Measurements from ENCODE around the gene ZNF516.

The ZNF516 gene

DNA sequence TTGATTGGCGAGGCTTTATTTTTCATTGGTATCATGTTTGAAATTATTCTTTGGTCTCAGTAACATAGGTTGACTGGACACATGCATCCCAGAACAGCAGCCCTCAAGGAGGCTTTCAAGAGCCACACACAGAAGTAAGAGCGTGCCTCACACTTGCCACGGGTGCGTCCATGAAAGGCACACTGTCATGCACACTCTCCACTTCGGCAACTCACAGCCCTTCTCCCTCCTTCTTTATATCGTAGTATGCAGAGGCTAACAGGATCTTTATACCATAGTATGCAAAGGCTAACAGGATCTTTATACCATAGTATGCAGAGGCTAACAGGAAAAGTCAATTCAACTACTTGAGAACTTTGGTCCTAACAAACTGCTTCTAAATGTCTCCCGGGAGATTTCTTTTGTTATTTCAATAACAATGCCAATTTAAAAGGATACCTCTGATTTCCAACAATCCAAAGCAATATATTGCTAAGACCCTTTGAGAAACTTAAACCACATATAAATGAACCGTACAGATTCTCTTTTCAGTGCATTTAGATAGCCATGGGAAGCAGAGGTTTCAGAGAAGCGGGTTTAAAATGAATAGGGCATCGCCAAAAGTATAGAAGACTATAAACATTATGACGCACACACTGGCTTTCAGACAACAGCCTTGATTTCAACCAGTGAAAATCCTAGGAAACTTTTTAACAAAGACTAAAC, 26.5 kb upstream of the ZNF516 start:
- Mint-ChIP-seq H3K36me3 (ENCODE audit: low read depth) (no peaks in the 10 kb centered on the region), H3K27me3 (peaks cover 48% of the 10 kb centered on the region)
- DNase-seq: no peak

DNA sequence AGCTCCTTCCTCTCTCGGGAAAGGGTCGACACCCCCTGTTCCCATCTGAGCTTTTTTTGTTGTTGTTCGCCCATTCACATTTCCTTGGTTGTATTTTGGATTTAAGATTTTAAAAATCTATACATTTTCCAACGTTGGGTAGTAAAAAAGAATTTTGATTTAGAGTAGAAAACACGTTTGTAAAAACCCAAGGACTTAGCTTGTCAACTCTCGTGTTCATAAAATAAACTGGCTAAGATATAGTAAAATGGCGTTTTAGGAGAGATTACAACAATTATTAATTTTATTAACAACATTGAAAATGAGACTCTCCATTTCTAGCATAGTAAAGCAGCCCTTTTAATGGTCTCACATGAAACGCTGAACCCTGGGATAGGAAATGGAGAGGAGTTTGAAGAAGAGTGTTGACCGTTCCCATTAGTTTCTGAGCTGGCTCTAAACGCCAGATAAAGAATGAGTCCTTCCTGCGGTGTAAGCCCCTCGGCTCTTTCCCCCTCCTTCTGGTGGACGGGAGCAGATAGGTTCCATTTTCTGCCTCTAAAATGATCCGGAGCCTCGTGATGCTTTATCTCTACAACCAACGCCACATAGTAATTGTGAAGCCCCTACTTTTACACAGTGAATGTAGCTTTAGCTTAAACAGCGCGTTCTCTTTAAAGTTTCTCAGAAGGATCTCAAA, 24.0 kb upstream of the ZNF516 start:
- DNase-seq: no peak
- peak overlapping the region; percentile 68 for H3K4me3 Mint-ChIP-seq

More for the DNA sequence above, 26.5 kb upstream of the ZNF516 start:
- peaks cover 21% of the 10 kb centered on the region for H3K4me1 Mint-ChIP-seq (ENCODE audit: low read depth)
- H3K27ac Mint-ChIP-seq: no peak overlapping the region
- H3K4me3 Mint-ChIP-seq: no peak overlapping the region
- H3K9me3 Mint-ChIP-seq: no peaks in the 10 kb centered on the region

DNA sequence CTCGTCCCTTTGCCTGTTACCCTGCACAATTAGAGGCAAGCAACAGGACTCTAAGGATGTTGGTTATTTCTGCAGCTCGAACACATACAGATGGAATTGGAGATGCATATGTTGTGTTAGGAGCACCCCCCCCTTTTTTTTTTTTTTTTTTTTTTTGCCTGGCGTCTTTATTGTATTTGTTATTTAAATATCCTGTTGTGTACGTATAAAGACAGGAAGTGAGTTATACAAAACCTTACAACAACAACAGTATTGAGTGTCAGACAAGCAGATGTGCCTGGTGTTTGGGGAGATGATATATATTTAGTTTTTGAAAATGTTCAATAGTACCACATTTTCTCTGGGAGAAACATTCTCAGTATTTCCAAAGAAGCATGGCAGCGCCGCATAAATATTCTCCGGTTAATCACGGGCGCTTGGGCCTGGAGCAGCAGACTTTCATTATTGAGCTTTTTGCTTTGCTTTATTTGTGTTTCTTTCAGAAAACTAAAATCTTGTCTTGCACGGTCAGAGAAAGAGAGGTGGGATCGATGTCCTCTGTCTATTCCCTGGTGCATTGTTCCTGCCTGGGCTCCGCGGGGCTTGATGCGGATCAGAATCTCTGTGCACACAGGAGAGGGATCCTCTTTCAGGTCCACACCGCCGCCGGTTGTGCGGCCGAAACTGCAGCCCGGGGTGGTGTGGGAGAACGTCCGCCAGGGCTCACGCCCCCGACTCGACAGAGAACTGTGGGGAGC, 23.2 kb upstream of the ZNF516 start:
- DNase-seq: no peak
- Mint-ChIP-seq H3K4me1 (ENCODE audit: low read depth) (peaks cover 15% of the 10 kb centered on the region), H3K4me3 (peak overlapping the region; percentile 68), H3K27me3 (peaks cover 38% of the 10 kb centered on the region), H3K9me3 (no peaks in the 10 kb centered on the region), H3K36me3 (ENCODE audit: low read depth) (no peaks in the 10 kb centered on the region), H3K27ac (no peak overlapping the region)

More for the DNA sequence above, 24.0 kb upstream of the ZNF516 start:
- Mint-ChIP-seq H3K27ac (no peak overlapping the region), H3K36me3 (ENCODE audit: low read depth) (no peaks in the 10 kb centered on the region), H3K27me3 (peaks cover 40% of the 10 kb centered on the region), H3K9me3 (no peaks in the 10 kb centered on the region), H3K4me1 (ENCODE audit: low read depth) (peaks cover 15% of the 10 kb centered on the region)

DNA sequence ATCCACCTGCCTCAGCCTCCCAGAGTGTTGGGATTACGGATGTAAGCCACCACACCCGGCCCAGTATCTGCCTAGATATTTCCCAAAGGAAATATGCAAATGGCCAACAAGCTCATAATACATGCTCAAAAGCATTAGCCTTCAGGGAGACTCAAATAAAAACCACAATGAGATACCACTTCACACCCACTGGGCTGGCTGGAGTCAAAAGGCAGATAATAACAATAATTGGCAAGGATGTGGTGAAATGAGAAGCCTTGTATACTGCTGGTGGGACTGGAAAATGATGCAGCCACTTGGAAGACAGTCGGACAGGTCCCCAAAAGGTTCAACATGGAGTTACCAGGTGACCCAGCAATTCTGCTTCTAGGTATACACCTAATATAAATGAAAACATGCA, 20.5 kb upstream of the ZNF516 start:
- Mint-ChIP-seq H3K9me3 (no peaks in the 10 kb centered on the region), H3K27ac (no peak overlapping the region), H3K27me3 (peaks cover 41% of the 10 kb centered on the region), H3K4me3 (no peak overlapping the region), H3K36me3 (ENCODE audit: low read depth) (no peaks in the 10 kb centered on the region), H3K4me1 (ENCODE audit: low read depth) (peaks cover 15% of the 10 kb centered on the region)
- no peak for DNase-seq

DNA sequence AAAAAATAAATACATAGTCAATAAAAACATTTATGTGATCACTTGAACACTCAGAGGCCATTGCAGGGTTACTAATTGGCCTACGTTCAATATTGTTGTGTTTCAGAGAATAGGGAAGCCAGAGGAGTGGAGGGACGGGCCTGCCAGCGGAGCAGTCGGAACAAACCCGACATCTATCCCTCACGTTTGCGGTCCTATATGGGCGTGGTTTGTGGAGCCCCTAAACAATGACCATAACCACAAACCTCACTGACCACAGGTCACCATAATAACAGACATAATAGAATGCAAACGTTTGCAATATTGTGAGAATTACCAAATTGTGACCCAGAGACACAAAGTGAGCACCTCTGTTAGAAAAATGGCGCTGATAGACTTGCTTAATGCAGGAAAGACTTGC, 19.5 kb upstream of the ZNF516 start:
- Mint-ChIP-seq H3K4me1 (ENCODE audit: low read depth) (peaks cover 15% of the 10 kb centered on the region), H3K36me3 (ENCODE audit: low read depth) (no peaks in the 10 kb centered on the region), H3K27ac (no peak overlapping the region), H3K27me3 (peaks cover 41% of the 10 kb centered on the region), H3K9me3 (no peaks in the 10 kb centered on the region), H3K4me3 (no peak overlapping the region)
- DNase-seq: no peak

DNA sequence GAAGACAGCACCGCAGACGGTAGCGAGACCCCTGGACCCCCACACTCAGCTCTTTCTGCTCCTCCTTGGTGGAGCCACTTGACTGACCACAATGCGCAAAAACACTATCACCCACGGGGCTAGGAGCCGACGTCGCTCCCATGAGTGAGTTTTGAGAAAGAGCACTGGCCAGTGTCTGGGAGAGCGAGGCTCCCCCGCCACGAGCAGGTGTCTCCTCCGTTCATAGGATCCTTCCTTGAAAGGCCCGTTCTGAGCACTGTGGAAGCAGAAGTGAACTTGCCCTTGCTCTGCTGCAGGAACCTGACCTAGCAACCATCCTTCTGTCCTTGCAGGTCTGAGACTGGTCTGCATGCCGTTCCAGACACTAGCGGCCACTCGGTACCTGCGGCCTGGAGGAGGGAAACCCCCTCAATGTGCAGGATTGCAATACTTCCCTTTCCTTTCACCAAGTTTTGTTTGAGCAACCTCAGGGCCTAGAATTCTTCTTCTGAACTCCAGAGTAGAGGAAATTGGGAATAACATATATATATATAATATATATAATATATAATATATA, 12.9 kb upstream of the ZNF516 start:
- DNase-seq: no peak
- peaks cover 3% of the 10 kb centered on the region for H3K27me3 Mint-ChIP-seq
- no peaks in the 10 kb centered on the region for H3K36me3 Mint-ChIP-seq (ENCODE audit: low read depth)
- no peaks in the 10 kb centered on the region for H3K4me1 Mint-ChIP-seq (ENCODE audit: low read depth)
- no peak overlapping the region for H3K27ac Mint-ChIP-seq
- H3K9me3 Mint-ChIP-seq: no peaks in the 10 kb centered on the region
- no peak overlapping the region for H3K4me3 Mint-ChIP-seq

DNA sequence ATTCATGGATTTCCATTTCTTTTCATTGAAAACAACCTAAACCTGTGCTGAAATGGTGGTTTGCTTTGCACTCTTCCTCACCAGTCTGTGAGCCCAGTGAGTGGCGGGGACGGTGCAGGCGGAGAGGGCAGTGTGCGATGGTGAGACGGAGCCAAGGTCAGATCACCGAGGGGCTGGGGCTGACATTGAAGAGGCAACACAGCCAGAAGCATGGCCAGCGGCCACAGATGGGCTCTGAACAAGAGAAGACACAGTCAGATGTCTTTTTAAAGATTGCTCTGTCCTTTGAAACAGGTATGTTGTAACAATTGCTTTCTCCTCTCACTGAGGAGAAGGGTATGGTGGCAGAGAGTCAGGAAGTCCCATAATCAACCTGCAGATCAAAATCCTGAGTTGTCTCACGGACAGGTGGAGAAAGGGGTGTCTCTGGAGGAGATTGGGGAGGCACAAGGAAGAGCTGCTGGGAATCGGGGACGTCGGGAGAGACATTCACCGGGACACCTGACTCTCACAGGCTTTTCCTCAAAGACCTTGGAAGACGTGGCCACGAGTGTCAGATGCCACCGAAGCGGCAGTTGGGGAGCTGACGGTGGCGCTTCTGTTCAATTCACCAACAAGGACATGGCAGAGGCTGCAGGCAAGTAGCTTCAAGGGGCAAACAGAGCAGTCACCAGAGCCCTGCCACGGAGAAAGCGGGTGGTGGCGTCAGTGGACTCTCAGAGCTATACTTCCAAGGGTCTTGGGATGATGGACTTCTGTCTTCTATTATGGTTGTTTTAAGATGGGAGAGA, 12.1 kb upstream of the ZNF516 start:
- Mint-ChIP-seq H3K4me3 (no peak overlapping the region), H3K36me3 (ENCODE audit: low read depth) (no peaks in the 10 kb centered on the region), H3K27ac (no peak overlapping the region), H3K27me3 (no peaks in the 10 kb centered on the region), H3K4me1 (ENCODE audit: low read depth) (no peaks in the 10 kb centered on the region), H3K9me3 (no peaks in the 10 kb centered on the region)
- DNase-seq: no peak

DNA sequence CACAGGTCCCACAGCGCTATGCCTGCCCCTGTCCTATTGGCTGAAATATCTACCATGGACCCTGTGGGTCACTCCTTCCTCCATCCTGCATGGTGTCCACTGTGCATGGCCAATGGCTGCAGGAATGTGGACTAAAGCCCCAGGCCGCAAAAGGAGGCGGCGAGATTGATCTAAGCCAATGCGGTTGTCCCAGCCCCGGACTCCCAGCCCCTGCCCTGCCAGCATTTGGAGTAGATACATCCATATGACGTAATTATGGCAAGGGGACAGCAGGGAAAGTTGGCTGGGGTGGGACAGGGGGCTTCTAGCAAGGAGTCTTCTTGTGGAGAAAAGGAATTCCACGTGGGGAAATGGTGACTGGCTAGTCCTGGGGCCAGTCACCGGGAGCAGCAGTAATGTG, 11.4 kb upstream of the ZNF516 start:
- Mint-ChIP-seq H3K9me3 (no peaks in the 10 kb centered on the region), H3K4me3 (no peak overlapping the region), H3K27ac (no peak overlapping the region), H3K27me3 (no peaks in the 10 kb centered on the region), H3K4me1 (ENCODE audit: low read depth) (no peaks in the 10 kb centered on the region), H3K36me3 (ENCODE audit: low read depth) (no peaks in the 10 kb centered on the region)
- no peak for DNase-seq

DNA sequence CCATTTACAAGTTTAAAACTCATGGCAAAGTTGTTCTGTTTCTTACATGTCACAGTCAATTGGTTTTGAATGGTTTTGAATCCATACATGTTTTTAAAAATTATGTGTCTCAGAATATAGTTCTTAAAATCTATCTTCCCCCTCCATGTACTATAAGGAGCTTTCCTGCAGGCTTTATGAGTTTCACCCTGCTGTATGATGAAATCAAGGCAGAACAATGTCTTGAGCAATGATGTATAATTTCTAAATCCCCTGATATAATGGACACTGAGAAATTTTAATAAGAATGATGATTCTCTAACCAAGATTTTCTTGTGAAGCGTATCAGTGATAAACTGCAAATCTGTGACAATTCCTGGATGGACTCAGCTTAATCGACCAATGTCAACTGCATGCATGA, 10.6 kb upstream of the ZNF516 start:
- no peak for DNase-seq
- Mint-ChIP-seq H3K27ac (no peak overlapping the region), H3K27me3 (no peaks in the 10 kb centered on the region), H3K4me3 (no peak overlapping the region), H3K36me3 (ENCODE audit: low read depth) (no peaks in the 10 kb centered on the region), H3K4me1 (ENCODE audit: low read depth) (no peaks in the 10 kb centered on the region), H3K9me3 (no peaks in the 10 kb centered on the region)

DNA sequence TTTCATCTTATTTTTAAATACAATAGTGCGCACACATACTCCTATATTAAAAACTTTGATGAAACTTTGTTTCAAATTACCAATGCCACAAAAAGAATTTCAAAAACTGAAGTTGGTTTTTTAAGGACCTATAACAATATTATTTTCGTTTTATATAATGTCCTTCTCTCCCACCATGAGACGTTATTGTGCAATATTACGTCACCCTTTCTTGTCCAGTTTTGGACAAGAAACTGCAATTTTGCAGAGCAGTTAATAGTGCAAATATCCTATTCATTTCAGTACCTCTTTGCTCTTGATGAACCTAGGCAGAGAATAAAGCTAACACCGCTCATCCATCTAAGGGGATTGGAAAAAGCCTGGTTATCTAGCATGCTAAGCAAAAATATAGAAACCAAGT, 9.7 kb upstream of the ZNF516 start:
- Mint-ChIP-seq H3K4me1 (ENCODE audit: low read depth) (no peaks in the 10 kb centered on the region), H3K4me3 (no peak overlapping the region), H3K36me3 (ENCODE audit: low read depth) (no peaks in the 10 kb centered on the region), H3K27ac (no peak overlapping the region), H3K27me3 (peaks cover 3% of the 10 kb centered on the region), H3K9me3 (no peaks in the 10 kb centered on the region)
- no peak for DNase-seq

DNA sequence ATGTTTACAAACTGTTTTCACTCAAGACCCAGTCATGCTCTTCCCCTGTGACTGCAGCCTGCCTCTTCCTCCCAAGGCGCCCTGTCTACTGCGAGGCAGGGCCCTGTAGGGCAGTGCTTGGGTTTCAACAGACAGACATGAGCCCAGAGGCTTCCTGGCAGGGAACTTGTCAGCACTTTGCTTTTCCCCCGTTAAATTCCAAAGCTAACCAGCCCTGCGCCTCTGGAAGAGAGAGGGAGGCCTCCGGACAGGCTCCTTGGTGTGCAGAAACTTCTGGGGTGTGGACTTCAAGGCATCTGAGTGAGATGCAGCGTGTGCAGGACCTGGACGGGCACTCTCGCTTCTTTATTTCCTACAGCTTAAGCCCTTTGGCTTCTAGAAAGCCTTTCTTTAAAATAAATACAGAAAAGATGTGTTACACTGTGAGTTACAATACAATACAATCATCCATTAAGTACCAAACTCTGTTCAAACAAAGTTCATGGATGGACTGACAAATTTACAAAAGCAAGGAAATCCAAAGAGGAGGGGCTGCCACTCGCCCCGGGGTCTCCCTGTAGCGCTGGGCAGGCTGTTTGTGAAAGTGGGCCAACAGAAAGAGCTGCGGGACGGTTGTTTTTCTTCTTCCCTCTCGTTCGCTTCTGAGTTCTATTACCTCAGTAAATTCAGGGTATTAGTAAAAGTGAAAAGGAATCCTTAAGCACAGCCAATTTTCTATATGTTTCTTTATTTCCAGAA, 8.8 kb upstream of the ZNF516 start:
- Mint-ChIP-seq H3K4me1 (ENCODE audit: low read depth) (no peaks in the 10 kb centered on the region), H3K9me3 (no peaks in the 10 kb centered on the region), H3K27ac (no peak overlapping the region), H3K36me3 (ENCODE audit: low read depth) (no peaks in the 10 kb centered on the region), H3K4me3 (no peak overlapping the region), H3K27me3 (peaks cover 3% of the 10 kb centered on the region)
- DNase-seq: no peak

DNA sequence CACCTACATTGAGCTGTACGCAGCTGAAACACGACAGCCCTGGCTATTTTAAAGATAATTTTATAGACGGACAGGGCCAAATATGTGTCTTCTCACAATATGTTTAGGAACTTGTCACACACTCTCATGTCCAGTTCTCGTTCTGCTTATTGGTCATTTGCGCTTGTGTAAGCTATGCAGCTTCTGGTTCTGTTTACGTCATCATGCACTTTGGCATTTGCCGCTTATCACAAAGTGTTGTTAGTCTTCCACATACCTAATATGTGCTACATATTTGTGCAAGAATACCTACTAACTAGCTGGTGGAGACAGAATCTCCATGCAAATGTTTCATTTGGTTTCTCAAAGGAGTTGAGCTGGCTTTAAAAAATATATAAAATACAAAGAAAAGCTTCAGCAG, 7.5 kb upstream of the ZNF516 start:
- Mint-ChIP-seq H3K36me3 (ENCODE audit: low read depth) (no peaks in the 10 kb centered on the region), H3K4me3 (no peak overlapping the region), H3K9me3 (no peaks in the 10 kb centered on the region), H3K27ac (no peak overlapping the region), H3K4me1 (ENCODE audit: low read depth) (no peaks in the 10 kb centered on the region), H3K27me3 (peaks cover 5% of the 10 kb centered on the region)
- no peak for DNase-seq

DNA sequence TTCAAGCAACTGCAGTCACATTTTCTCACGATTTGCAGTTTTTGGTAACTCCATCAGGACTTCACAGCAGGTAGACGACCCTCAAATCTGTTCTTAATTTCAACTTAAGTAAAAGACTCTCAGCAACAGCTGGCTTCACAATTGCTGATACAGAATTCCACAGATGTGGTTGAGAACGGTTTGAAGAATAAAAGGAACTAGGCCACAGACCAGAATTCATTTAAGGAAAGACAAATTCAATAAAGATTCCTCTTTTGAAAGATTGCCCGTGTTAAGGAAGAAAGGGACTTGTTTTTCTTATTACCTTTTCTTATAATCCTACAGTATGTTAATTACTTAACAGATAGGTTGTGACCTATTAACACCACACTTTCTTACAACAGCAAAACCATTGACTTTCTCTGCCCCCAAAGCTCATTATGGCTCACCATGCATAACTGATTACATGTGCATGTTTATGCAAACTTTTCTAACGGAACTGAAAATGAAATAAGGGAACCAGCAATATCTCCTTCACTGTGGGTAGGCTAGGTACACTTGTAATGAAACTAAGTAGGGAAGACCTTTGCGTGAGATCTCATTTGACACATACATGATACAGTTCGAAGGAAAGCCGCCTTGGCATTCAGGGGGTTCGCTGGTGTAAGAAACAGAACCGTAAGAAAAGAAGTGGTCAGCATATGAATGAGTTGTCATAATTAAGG, 4.7 kb upstream of the ZNF516 start:
- no peak overlapping the region for H3K4me3 Mint-ChIP-seq
- no peaks in the 10 kb centered on the region for H3K36me3 Mint-ChIP-seq (ENCODE audit: low read depth)
- peaks cover 25% of the 10 kb centered on the region for H3K27me3 Mint-ChIP-seq
- H3K9me3 Mint-ChIP-seq: no peaks in the 10 kb centered on the region
- H3K27ac Mint-ChIP-seq: no peak overlapping the region
- DNase-seq: no peak
- peaks cover 8% of the 10 kb centered on the region for H3K4me1 Mint-ChIP-seq (ENCODE audit: low read depth)

Data from activated T-cell treated with anti-CD3 and anti-CD28 coated beads, Interleukin-2, amount 50 U/mL, for 24 hours (primary cell).